HCT116 (cell line): Measurements from ENCODE around the gene KIAA1755.

ENCODE experiments used
- CEBPB ChIP-seq: IDR thresholded peaks from 2 replicates; pipeline ENCODE4 v1.6.1; 2012; ENCODE audit warnings: low read depth
- FOSL1 ChIP-seq: IDR thresholded peaks from 2 replicates; pipeline ENCODE4 v1.6.1; 2012; ENCODE audit warnings: low read depth
- JUND ChIP-seq: IDR thresholded peaks from 2 replicates; pipeline ENCODE4 v1.6.1; 2012
- POLR2A ChIP-seq: IDR thresholded peaks from 2 replicates; pipeline ENCODE4 v1.7.0; 2011; ENCODE audit warnings: borderline replicate concordance; ENCODE audit not compliant: insufficient read depth, insufficient read length; ENCODE audit errors: extremely low read depth
- POLR2AphosphoS5 ChIP-seq: IDR thresholded peaks from 2 replicates; pipeline ENCODE4 v1.6.1; 2011; ENCODE audit warnings: mild to moderate bottlenecking, low read depth, low read length, moderate library complexity
- RAD21 ChIP-seq: IDR thresholded peaks from 2 replicates; pipeline ENCODE4 v1.6.1; 2012; ENCODE audit warnings: low read depth, mild to moderate bottlenecking
- SIN3A ChIP-seq: IDR thresholded peaks from 2 replicates; pipeline ENCODE4 v1.6.1; 2012; ENCODE audit warnings: low read depth
- TCF7L2 ChIP-seq: IDR thresholded peaks from 2 replicates; pipeline ENCODE4 v1.7.0; 2011; ENCODE audit warnings: borderline replicate concordance, inconsistent platforms; ENCODE audit not compliant: insufficient read depth, insufficient read length; ENCODE audit errors: extremely low read depth
- TF ChIP-seq, protein P1 (sequence below): IDR thresholded peaks from 2 replicates; pipeline ENCODE4 v1.6.1; 2012
- TF ChIP-seq, protein P2 (sequence below), 3 experiments: fragments of 200-600 bp in 1 of 3; sonication (generic) in 1 of 3; IDR thresholded peaks in 2 of 3; conservative IDR thresholded peaks in 1 of 3; 2 replicates each; pipeline ENCODE4 v1.5.1; 2012 to 2017; ENCODE audit warnings: low read depth in 2 of 3, low read length in 2 of 3, antibody characterized with exemption in 1 of 3, borderline replicate concordance in 1 of 3, control low read depth in 1 of 3, mild to moderate bottlenecking in 1 of 3, mixed read lengths in 1 of 3, mixed run types in 1 of 3, moderate library complexity in 1 of 3; ENCODE audit not compliant: insufficient read depth in 1 of 3
- TF ChIP-seq, protein P3 (sequence below): IDR thresholded peaks from 2 replicates; pipeline ENCODE4 v1.6.1; 2012; ENCODE audit warnings: low read depth

DNA sequence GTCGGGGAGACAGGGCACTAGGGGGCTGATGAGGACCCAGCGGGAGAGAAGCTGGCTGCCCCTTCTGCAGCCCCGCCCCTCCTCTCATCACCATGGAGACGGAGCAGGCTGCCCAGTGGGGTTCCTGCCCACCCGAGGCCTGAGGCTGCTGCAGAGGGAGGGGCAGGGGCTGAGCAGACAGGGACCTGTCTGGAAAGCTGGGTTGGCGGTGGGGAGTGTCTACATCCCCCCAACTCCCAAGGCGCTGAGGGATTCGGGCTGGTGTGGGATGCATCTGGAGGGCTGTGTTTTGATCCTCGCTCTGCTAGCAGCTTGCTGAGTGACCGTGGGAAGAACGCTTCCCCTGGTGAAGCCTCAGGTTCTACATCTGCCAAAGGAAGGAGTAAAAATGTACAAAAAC is 42.3 kb upstream of the KIAA1755 start:
- no peak for TF ChIP-seq POLR2A
- no peak for TF ChIP-seq JUND
- TF ChIP-seq, protein P1, sequence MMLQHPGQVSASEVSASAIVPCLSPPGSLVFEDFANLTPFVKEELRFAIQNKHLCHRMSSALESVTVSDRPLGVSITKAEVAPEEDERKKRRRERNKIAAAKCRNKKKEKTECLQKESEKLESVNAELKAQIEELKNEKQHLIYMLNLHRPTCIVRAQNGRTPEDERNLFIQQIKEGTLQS, result no peak
- TF ChIP-seq, protein P2, sequence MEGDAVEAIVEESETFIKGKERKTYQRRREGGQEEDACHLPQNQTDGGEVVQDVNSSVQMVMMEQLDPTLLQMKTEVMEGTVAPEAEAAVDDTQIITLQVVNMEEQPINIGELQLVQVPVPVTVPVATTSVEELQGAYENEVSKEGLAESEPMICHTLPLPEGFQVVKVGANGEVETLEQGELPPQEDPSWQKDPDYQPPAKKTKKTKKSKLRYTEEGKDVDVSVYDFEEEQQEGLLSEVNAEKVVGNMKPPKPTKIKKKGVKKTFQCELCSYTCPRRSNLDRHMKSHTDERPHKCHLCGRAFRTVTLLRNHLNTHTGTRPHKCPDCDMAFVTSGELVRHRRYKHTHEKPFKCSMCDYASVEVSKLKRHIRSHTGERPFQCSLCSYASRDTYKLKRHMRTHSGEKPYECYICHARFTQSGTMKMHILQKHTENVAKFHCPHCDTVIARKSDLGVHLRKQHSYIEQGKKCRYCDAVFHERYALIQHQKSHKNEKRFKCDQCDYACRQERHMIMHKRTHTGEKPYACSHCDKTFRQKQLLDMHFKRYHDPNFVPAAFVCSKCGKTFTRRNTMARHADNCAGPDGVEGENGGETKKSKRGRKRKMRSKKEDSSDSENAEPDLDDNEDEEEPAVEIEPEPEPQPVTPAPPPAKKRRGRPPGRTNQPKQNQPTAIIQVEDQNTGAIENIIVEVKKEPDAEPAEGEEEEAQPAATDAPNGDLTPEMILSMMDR (IDR thresholded peaks at IDR 0.05 in 2 of 3, conservative IDR thresholded peaks at IDR 0.05 in 1 of 3; ENCODE audit: borderline replicate concordance in 1 of 3, insufficient read depth in 1 of 3, low read depth in 2 of 3, low read length in 2 of 3), result no peak
- no peak for TF ChIP-seq FOSL1
- no peak for TF ChIP-seq POLR2AphosphoS5
- TF ChIP-seq CEBPB, result no peak
- TF ChIP-seq, protein P3, sequence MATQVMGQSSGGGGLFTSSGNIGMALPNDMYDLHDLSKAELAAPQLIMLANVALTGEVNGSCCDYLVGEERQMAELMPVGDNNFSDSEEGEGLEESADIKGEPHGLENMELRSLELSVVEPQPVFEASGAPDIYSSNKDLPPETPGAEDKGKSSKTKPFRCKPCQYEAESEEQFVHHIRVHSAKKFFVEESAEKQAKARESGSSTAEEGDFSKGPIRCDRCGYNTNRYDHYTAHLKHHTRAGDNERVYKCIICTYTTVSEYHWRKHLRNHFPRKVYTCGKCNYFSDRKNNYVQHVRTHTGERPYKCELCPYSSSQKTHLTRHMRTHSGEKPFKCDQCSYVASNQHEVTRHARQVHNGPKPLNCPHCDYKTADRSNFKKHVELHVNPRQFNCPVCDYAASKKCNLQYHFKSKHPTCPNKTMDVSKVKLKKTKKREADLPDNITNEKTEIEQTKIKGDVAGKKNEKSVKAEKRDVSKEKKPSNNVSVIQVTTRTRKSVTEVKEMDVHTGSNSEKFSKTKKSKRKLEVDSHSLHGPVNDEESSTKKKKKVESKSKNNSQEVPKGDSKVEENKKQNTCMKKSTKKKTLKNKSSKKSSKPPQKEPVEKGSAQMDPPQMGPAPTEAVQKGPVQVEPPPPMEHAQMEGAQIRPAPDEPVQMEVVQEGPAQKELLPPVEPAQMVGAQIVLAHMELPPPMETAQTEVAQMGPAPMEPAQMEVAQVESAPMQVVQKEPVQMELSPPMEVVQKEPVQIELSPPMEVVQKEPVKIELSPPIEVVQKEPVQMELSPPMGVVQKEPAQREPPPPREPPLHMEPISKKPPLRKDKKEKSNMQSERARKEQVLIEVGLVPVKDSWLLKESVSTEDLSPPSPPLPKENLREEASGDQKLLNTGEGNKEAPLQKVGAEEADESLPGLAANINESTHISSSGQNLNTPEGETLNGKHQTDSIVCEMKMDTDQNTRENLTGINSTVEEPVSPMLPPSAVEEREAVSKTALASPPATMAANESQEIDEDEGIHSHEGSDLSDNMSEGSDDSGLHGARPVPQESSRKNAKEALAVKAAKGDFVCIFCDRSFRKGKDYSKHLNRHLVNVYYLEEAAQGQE, result no peak
- no peak for TF ChIP-seq TCF7L2
- TF ChIP-seq SIN3A, result no peak
- no peak for TF ChIP-seq RAD21
